Gastroesophageal sphincter (tissue), 4 donors: ENCODE measurements around the gene TBCK. TPM values are rescaled to one million over a fixed set of nuclear protein-coding genes. Genes with fewer than 3 reads are reported as not detected.

Experiments
- ATAC-seq: fragments of 150-250 bp; one replicate; pipeline ENCODE4 v1.9.1; 2016; ENCODE audit warnings: mild to moderate bottlenecking, moderate library complexity
- H3K27ac ChIP-seq, 4 donors: fragments of 200-600 bp; sonication (generic) in 3 of 4; 1 replicate in 3 of 4; 2 replicates in 1 of 4; pipeline ENCODE4 v1.5.1; 2016 to 2019
- H3K27me3 ChIP-seq: fragments of 200-600 bp; sonication (generic); one replicate; pipeline ENCODE4 v1.5.1; 2019
- H3K36me3 ChIP-seq, 2 donors: fragments of 200-600 bp; sonication (generic); one replicate each; pipeline ENCODE4 v1.5.1; 2019; ENCODE audit warnings: control low read depth in 1 of 2
- H3K4me1 ChIP-seq, 3 donors: fragments of 200-600 bp; sonication (generic); 1 replicate in 2 of 3; 2 replicates in 1 of 3; pipeline ENCODE4 v1.5.1; 2016 to 2019; ENCODE audit warnings: control low read depth in 2 of 3
- H3K4me3 ChIP-seq, 2 donors: fragments of 200-600 bp; sonication (generic); one replicate each; pipeline ENCODE4 v1.5.1; 2019; ENCODE audit warnings: mild to moderate bottlenecking in 1 of 2, moderate library complexity in 1 of 2
- H3K9me3 ChIP-seq, 3 donors: fragments of 200-600 bp; sonication (generic); one replicate each; pipeline ENCODE4 v1.5.1; 2017 to 2019; ENCODE audit warnings: control low read depth in 2 of 3
- CTCF ChIP-seq, 4 experiments: fragments of 200-600 bp in 2 of 4; fragments of 450-650 bp in 2 of 4; sonication (generic) in 1 of 4; IDR thresholded peaks; one replicate each; pipeline ENCODE4 v1.5.1; 2017 to 2019; ENCODE audit warnings: antibody characterized with exemption in 4 of 4, mild to moderate bottlenecking in 2 of 4, moderate library complexity in 2 of 4
- EP300 ChIP-seq: sonication (generic); formaldehyde crosslinking; IDR thresholded peaks from one replicate; pipeline ENCODE4 v1.6.1; 2017; ENCODE audit warnings: antibody characterized with exemption, mild to moderate bottlenecking
- POLR2A ChIP-seq, 2 donors: fragments of 450-650 bp; IDR thresholded peaks; one replicate each; pipeline ENCODE4 v1.6.1; 2017; ENCODE audit warnings: antibody characterized with exemption in 2 of 2, mild to moderate bottlenecking in 2 of 2, moderate library complexity in 1 of 2
- POLR2AphosphoS5 ChIP-seq: sonication (generic); formaldehyde crosslinking; IDR thresholded peaks from one replicate; pipeline ENCODE4 v1.6.1; 2017; ENCODE audit warnings: antibody characterized with exemption
- WGBS, 2 donors: methylation state at CpG; one replicate each; pipeline ENCODE4 v1.1.5; 2018; ENCODE audit warnings: low coverage in 1 of 2; 5-methylcytosine and 5-hydroxymethylcytosine counted together
- total RNA-seq, 4 donors: library from RNA; depleted of rRNA; stranded (reverse); fragments of >200 nt; gene quantifications; one replicate each; pipeline ENCODE4 v1.1.0, GENCODE V29; 2016

The TBCK gene
- total RNA-seq, 4 donors from 2014 or later, result 18.9 to 42.0 (median 20.9) TPM

DNA sequence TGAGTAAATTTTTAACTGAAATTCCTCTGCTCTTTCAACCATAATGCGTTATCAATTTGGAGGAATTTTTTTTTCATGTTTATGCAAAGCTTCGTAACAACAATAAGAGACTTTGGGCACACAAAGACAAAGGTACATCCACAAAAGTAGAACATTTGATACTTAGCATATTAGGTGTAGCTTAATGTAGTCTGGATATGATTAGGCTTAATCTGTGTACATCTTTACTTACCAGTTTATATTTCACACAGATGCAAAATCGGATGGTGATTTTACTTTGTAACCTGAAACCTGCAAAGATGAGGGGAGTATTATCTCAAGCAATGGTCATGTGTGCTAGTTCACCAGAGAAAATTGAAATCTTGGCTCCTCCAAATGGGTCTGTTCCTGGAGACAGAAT is 20.6 kb upstream of the TBCK start:
- H3K4me1 ChIP-seq, result no peaks in the 10 kb centered on the region
- H3K9me3 ChIP-seq, result peaks cover 0 to 13% (median 0%) of the 10 kb centered on the region in 3 donors
- WGBS, 2 donors, result 93 to 95% methylated on average over 3 of the region's 3 CpGs
- peaks cover 0 to 88% of the 10 kb centered on the region in 2 donors for H3K36me3 ChIP-seq
- TF ChIP-seq EP300, result no peak
- no peak for TF ChIP-seq POLR2A (IDR thresholded peaks at IDR 0.05)
- no peak overlapping the region for H3K4me3 ChIP-seq
- no peak overlapping the region for H3K27ac ChIP-seq
- no peak for ATAC-seq
- H3K27me3 ChIP-seq, result no peaks in the 10 kb centered on the region

GRCh38 chr4:106334741-106335470 is 18.9 kb upstream of the TBCK start:
- TF ChIP-seq POLR2AphosphoS5, result no peak
- TF ChIP-seq CTCF (IDR thresholded peaks at IDR 0.05), result no peak
- TF ChIP-seq POLR2A (IDR thresholded peaks at IDR 0.05), result no peak
- TF ChIP-seq EP300, result no peak
- peaks cover 0 to 13% (median 0%) of the 10 kb centered on the region in 3 donors for H3K9me3 ChIP-seq
- no peak overlapping the region for H3K27ac ChIP-seq
- H3K36me3 ChIP-seq, result peaks cover 0 to 97% of the 10 kb centered on the region in 2 donors
- no peak for ATAC-seq
- H3K4me1 ChIP-seq, result no peaks in the 10 kb centered on the region
- H3K27me3 ChIP-seq, result no peaks in the 10 kb centered on the region
- H3K4me3 ChIP-seq, result no peak overlapping the region
- 71 to 79% methylated on average over 1 of the region's 1 CpG for WGBS, 2 donors

DNA sequence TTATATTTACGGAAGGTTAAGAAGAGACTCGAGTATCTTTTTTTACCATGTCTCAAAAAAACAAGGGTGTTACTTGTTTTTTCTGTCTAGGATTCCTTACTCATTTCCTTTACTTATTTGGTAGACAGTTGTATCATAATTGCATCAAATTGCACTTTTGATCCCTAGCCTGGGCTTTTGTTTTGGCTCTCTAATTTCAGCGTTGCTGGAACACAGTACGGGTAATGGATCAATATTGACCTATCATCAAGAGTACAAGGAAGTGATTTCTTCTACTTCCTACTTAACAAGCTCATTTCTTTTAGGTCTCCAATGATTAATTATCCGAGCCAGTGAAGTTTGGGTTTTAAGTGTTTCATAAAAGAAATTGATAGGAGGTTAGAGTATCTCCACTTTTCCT is 17.2 kb upstream of the TBCK start:
- Histone ChIP-seq H3K4me3 (no peak overlapping the region), H3K4me1 (no peaks in the 10 kb centered on the region), H3K36me3 (peaks cover 0 to 100% of the 10 kb centered on the region in 2 donors), H3K27ac (no peak overlapping the region), H3K9me3 (peaks cover 0 to 8% (median 0%) of the 10 kb centered on the region in 3 donors), H3K27me3 (no peaks in the 10 kb centered on the region)
- 87 to 98% methylated on average over 5 of the region's 5 CpGs for WGBS, 2 donors
- no peak for ATAC-seq
- TF ChIP-seq CTCF (IDR thresholded peaks at IDR 0.05) (no peak), EP300 (no peak), POLR2AphosphoS5 (no peak), POLR2A (IDR thresholded peaks at IDR 0.05) (no peak)

GRCh38 chr4:106329041-106329618 is 13.1 kb upstream of the TBCK start:
- Histone ChIP-seq H3K27me3 (no peaks in the 10 kb centered on the region), H3K4me1 (peaks cover 0 to 4% (median 0%) of the 10 kb centered on the region in 3 donors), H3K27ac (no peak overlapping the region), H3K36me3 (peaks cover 4 to 95% of the 10 kb centered on the region in 2 donors), H3K4me3 (no peak overlapping the region), H3K9me3 (no peaks in the 10 kb centered on the region)
- no peak for TF ChIP-seq POLR2AphosphoS5
- peak; percentile 17 to 27 (median 24) for TF ChIP-seq CTCF (IDR thresholded peaks at IDR 0.05)
- no peak for TF ChIP-seq EP300
- no peak for TF ChIP-seq POLR2A (IDR thresholded peaks at IDR 0.05)
- ATAC-seq, result no peak
- 0 to 20% methylated on average over 1 of the region's 1 CpG for WGBS, 2 donors

- H3K27ac ChIP-seq, result no peak overlapping the region
- H3K9me3 ChIP-seq, result no peaks in the 10 kb centered on the region
- peaks cover 4 to 69% of the 10 kb centered on the region in 2 donors for H3K36me3 ChIP-seq
- H3K27me3 ChIP-seq, result no peaks in the 10 kb centered on the region
- TF ChIP-seq POLR2A (IDR thresholded peaks at IDR 0.05) (no peak), EP300 (no peak), CTCF (IDR thresholded peaks at IDR 0.05) (no peak), POLR2AphosphoS5 (no peak)
- no peak overlapping the region for H3K4me3 ChIP-seq
- peaks cover 0 to 14% (median 0%) of the 10 kb centered on the region in 3 donors for H3K4me1 ChIP-seq
- no peak for ATAC-seq
Measured at GRCh38 chr4:106325800-106326199, 9.8 kb upstream of the TBCK start.
